Karpas-422 (cell line): ENCODE results near the gene TMPRSS13. TPM values are rescaled to one million over a fixed set of nuclear protein-coding genes. Genes with fewer than 3 reads are reported as not detected.
"Not testable (repeated sequence)": the region's sequence is repeated elsewhere in the genome, so short reads cannot be mapped to it uniquely, and the experiment has no call there.

ENCODE experiments used
- DNase-seq: peaks from one replicate; pipeline ENCODE4 v3.0.0-alpha.2; 2015
- H2AFZ ChIP-seq: fragments of 200-600 bp; sonication (generic); 2 replicates; pipeline ENCODE4 v1.6.1; 2014; ENCODE audit warnings: antibody characterized with exemption, low read length, mixed read lengths
- H3K27ac ChIP-seq: fragments of 200-600 bp; sonication (generic); 2 replicates; pipeline ENCODE4 v1.5.1; 2014; ENCODE audit warnings: mild to moderate bottlenecking, low read length, moderate library complexity
- H3K27me3 ChIP-seq: fragments of 200-600 bp; sonication (generic); 2 replicates; pipeline ENCODE4 v1.6.1; 2014; ENCODE audit warnings: low read length, mixed read lengths
- H3K36me3 ChIP-seq: fragments of 200-600 bp; sonication (generic); 2 replicates; pipeline ENCODE4 v1.6.1; 2014; ENCODE audit warnings: low read length, mixed read lengths; ENCODE audit not compliant: insufficient read depth
- H3K4me1 ChIP-seq: fragments of 200-600 bp; sonication (generic); 2 replicates; pipeline ENCODE4 v1.6.1; 2014; ENCODE audit warnings: mild to moderate bottlenecking, low read length, mixed read lengths
- H3K4me2 ChIP-seq: fragments of 200-600 bp; sonication (generic); 2 replicates; pipeline ENCODE4 v1.6.1; 2014; ENCODE audit warnings: low read length, low read depth, mild to moderate bottlenecking; ENCODE audit not compliant: poor library complexity, severe bottlenecking
- H3K4me3 ChIP-seq: fragments of 200-600 bp; sonication (generic); 2 replicates; pipeline ENCODE4 v1.5.1; 2014; ENCODE audit warnings: mild to moderate bottlenecking, antibody characterized with exemption, low read length, mixed read lengths
- H3K79me2 ChIP-seq: fragments of 200-600 bp; sonication (generic); 2 replicates; pipeline ENCODE4 v1.6.1; 2014; ENCODE audit warnings: mild to moderate bottlenecking, low read length, mixed read lengths
- H3K9ac ChIP-seq: fragments of 200-600 bp; sonication (generic); 2 replicates; pipeline ENCODE4 v1.6.0; 2014; ENCODE audit warnings: low read length
- H3K9me2 ChIP-seq: fragments of 200-600 bp; sonication (generic), shearing (Covaris generic); replicated peaks from 2 replicates; pipeline ENCODE4 v1.6.0; 2014; ENCODE audit warnings: mild to moderate bottlenecking, low read length, moderate library complexity; ENCODE audit not compliant: insufficient read depth
- H3K9me3 ChIP-seq: fragments of 300-700, 200-600 bp; sonication (generic); 2 replicates; pipeline ENCODE4 v1.6.1; 2014; ENCODE audit warnings: low read length, mixed read lengths
- H4K20me1 ChIP-seq: fragments of 200-600 bp; sonication (generic); 2 replicates; pipeline ENCODE4 v1.6.1; 2014; ENCODE audit warnings: mild to moderate bottlenecking, antibody characterized with exemption, low read length, low read depth; ENCODE audit not compliant: insufficient read depth
- total RNA-seq: library from RNA; depleted of rRNA; stranded (reverse); fragments of >200 nt; shearing (Covaris generic); gene quantifications from 2 replicates; pipeline ENCODE4 v1.2.3, GENCODE V29; 2014; ENCODE audit warnings: low replicate concordance

The TMPRSS13 gene
- total RNA-seq, 1 experiment from 2014 or later: 1.1 TPM

GRCh38 chr11:117930668-117931330 lies 1.6 kb upstream of the TMPRSS13 start:
- Histone ChIP-seq H3K27me3 (no peaks in the 10 kb centered on the region), H4K20me1 (no peaks in the 10 kb centered on the region), H3K9me3 (no peaks in the 10 kb centered on the region), H3K4me3 (no peak overlapping the region), H3K79me2 (no peaks in the 10 kb centered on the region), H3K4me2 (no peak overlapping the region), H2AFZ (no peak overlapping the region), H3K27ac (no peak overlapping the region), H3K9me2 (no peaks in the 10 kb centered on the region), H3K36me3 (no peaks in the 10 kb centered on the region), H3K4me1 (no peaks in the 10 kb centered on the region), H3K9ac (no peak overlapping the region)
- no peak for DNase-seq

GRCh38 chr11:117929916-117930570 lies 841 bp upstream of the TMPRSS13 start:
- no peaks in the 10 kb centered on the region for H3K27me3 ChIP-seq
- H3K4me1 ChIP-seq: no peaks in the 10 kb centered on the region
- no peaks in the 10 kb centered on the region for H3K9me3 ChIP-seq
- H3K36me3 ChIP-seq: no peaks in the 10 kb centered on the region
- no peak overlapping the region for H3K4me2 ChIP-seq
- no peak for DNase-seq
- H4K20me1 ChIP-seq: no peaks in the 10 kb centered on the region
- H3K9ac ChIP-seq: no peak overlapping the region
- H3K79me2 ChIP-seq: no peaks in the 10 kb centered on the region
- H3K27ac ChIP-seq: no peak overlapping the region
- no peaks in the 10 kb centered on the region for H3K9me2 ChIP-seq
- H3K4me3 ChIP-seq: no peak overlapping the region
- no peak overlapping the region for H2AFZ ChIP-seq

GRCh38 chr11:117928446-117929141 lies 608 bp downstream of the TMPRSS13 start:
- H2AFZ ChIP-seq: no peak overlapping the region
- H3K27ac ChIP-seq: no peak overlapping the region
- H4K20me1 ChIP-seq: no peaks in the 10 kb centered on the region
- H3K9me3 ChIP-seq: no peaks in the 10 kb centered on the region
- no peaks in the 10 kb centered on the region for H3K9me2 ChIP-seq
- DNase-seq: no peak
- no peaks in the 10 kb centered on the region for H3K4me1 ChIP-seq
- H3K27me3 ChIP-seq: no peaks in the 10 kb centered on the region
- no peaks in the 10 kb centered on the region for H3K36me3 ChIP-seq
- H3K4me2 ChIP-seq: no peak overlapping the region
- no peaks in the 10 kb centered on the region for H3K79me2 ChIP-seq
- H3K4me3 ChIP-seq: no peak overlapping the region
- no peak overlapping the region for H3K9ac ChIP-seq

GRCh38 chr11:117927926-117928325 lies 1.3 kb downstream of the TMPRSS13 start:
- Histone ChIP-seq H3K4me2 (no peak overlapping the region), H3K4me3 (no peak overlapping the region), H3K9ac (no peak overlapping the region), H3K4me1 (no peaks in the 10 kb centered on the region), H2AFZ (no peak overlapping the region), H3K27me3 (no peaks in the 10 kb centered on the region), H3K9me2 (no peaks in the 10 kb centered on the region), H3K27ac (no peak overlapping the region), H3K36me3 (no peaks in the 10 kb centered on the region), H4K20me1 (no peaks in the 10 kb centered on the region), H3K9me3 (no peaks in the 10 kb centered on the region), H3K79me2 (no peaks in the 10 kb centered on the region)
- DNase-seq: no peak

GRCh38 chr11:117926166-117926565 lies 3.0 kb downstream of the TMPRSS13 start:
- H3K36me3 ChIP-seq, H3K9me2 ChIP-seq, H3K4me3 ChIP-seq, H3K27me3 ChIP-seq, DNase-seq, H3K79me2 ChIP-seq, H3K4me1 ChIP-seq, H3K27ac ChIP-seq, H3K9ac ChIP-seq, H3K9me3 ChIP-seq, H4K20me1 ChIP-seq, H2AFZ ChIP-seq, H3K4me2 ChIP-seq: not testable (repeated sequence)

- Histone ChIP-seq H3K4me3 (no peak overlapping the region), H3K4me2 (no peak overlapping the region), H3K27me3 (no peaks in the 10 kb centered on the region), H3K9me2 (no peaks in the 10 kb centered on the region), H4K20me1 (no peaks in the 10 kb centered on the region), H3K9ac (no peak overlapping the region), H3K4me1 (no peaks in the 10 kb centered on the region), H2AFZ (no peak overlapping the region), H3K36me3 (no peaks in the 10 kb centered on the region), H3K27ac (no peak overlapping the region), H3K79me2 (no peaks in the 10 kb centered on the region), H3K9me3 (no peaks in the 10 kb centered on the region)
- no peak for DNase-seq
Observed at GRCh38 chr11:117925198-117925925, 3.8 kb downstream of the TMPRSS13 start.

GRCh38 chr11:117924631-117925170 lies 4.5 kb downstream of the TMPRSS13 start:
- Histone ChIP-seq H3K27ac (no peak overlapping the region), H3K4me1 (no peaks in the 10 kb centered on the region), H3K4me3 (no peak overlapping the region), H2AFZ (no peak overlapping the region), H3K4me2 (no peak overlapping the region), H3K9ac (no peak overlapping the region), H3K9me2 (no peaks in the 10 kb centered on the region), H4K20me1 (no peaks in the 10 kb centered on the region), H3K79me2 (no peaks in the 10 kb centered on the region), H3K9me3 (no peaks in the 10 kb centered on the region), H3K36me3 (no peaks in the 10 kb centered on the region), H3K27me3 (no peaks in the 10 kb centered on the region)
- no peak for DNase-seq

GRCh38 chr11:117923773-117924172 lies 5.4 kb downstream of the TMPRSS13 start:
- no peak overlapping the region for H3K9ac ChIP-seq
- no peaks in the 10 kb centered on the region for H3K9me2 ChIP-seq

More at GRCh38 chr11:117923773-117924172, 5.4 kb downstream of the TMPRSS13 start:
- H4K20me1 ChIP-seq: no peaks in the 10 kb centered on the region
- H3K27ac ChIP-seq: no peak overlapping the region
- H3K4me1 ChIP-seq: no peaks in the 10 kb centered on the region
- no peak for DNase-seq
- no peaks in the 10 kb centered on the region for H3K79me2 ChIP-seq
- no peak overlapping the region for H3K4me3 ChIP-seq
- no peak overlapping the region for H2AFZ ChIP-seq
- H3K27me3 ChIP-seq: no peaks in the 10 kb centered on the region
- no peaks in the 10 kb centered on the region for H3K9me3 ChIP-seq
- no peak overlapping the region for H3K4me2 ChIP-seq
- H3K36me3 ChIP-seq: no peaks in the 10 kb centered on the region
